ENCODE measurements around the gene CA7. TPM values are rescaled to one million over a fixed set of nuclear protein-coding genes. Genes with fewer than 3 reads are reported as not detected.

CA7 gene
- total RNA-seq, 4 donors from 2014 or later: not detected

DNA sequence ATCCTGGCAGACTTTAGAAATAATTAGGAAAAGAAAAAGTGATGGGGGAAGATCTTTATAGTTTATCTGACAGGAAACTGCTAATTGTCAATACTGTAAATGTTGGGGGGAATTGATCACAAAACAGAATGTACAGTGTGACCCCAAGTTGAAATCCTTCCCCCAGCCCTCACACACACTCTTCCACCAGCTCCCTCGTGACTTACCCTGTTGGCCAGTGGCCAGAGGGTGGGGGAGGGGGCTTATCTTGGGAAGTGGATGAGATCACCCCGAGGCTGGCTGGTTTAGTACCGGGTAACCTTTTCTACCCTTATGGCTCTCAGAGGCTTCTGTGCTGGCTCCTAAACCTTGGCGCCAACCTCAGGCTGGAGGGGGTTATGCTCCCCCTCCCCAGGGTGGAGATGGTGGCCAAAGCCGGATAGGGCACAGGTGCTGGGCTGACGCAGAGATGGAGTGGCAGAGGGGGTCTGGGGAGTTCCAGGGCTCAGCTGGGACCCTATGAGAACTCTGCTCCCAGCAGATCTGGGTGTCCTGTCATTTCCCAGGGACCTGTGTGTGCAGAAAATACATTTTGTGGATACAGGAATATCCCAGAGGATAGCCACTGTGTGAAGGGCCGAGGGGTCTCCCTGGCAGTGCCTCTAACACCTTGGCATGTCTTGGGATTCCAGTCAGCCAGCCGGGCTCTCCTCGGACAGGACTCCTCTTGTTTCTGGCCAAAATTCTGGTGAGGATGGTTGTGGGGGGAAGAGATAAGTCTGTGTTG lies 55.9 kb downstream of the CA7 start:
- TF ChIP-seq, protein P1, sequence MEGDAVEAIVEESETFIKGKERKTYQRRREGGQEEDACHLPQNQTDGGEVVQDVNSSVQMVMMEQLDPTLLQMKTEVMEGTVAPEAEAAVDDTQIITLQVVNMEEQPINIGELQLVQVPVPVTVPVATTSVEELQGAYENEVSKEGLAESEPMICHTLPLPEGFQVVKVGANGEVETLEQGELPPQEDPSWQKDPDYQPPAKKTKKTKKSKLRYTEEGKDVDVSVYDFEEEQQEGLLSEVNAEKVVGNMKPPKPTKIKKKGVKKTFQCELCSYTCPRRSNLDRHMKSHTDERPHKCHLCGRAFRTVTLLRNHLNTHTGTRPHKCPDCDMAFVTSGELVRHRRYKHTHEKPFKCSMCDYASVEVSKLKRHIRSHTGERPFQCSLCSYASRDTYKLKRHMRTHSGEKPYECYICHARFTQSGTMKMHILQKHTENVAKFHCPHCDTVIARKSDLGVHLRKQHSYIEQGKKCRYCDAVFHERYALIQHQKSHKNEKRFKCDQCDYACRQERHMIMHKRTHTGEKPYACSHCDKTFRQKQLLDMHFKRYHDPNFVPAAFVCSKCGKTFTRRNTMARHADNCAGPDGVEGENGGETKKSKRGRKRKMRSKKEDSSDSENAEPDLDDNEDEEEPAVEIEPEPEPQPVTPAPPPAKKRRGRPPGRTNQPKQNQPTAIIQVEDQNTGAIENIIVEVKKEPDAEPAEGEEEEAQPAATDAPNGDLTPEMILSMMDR (IDR thresholded peaks at IDR 0.05): no peak
- ATAC-seq (ENCODE audit: low FRiP score) (peak; percentile 66), DNase-seq (ENCODE audit: low spot score) (peak; percentile 86)

DNA sequence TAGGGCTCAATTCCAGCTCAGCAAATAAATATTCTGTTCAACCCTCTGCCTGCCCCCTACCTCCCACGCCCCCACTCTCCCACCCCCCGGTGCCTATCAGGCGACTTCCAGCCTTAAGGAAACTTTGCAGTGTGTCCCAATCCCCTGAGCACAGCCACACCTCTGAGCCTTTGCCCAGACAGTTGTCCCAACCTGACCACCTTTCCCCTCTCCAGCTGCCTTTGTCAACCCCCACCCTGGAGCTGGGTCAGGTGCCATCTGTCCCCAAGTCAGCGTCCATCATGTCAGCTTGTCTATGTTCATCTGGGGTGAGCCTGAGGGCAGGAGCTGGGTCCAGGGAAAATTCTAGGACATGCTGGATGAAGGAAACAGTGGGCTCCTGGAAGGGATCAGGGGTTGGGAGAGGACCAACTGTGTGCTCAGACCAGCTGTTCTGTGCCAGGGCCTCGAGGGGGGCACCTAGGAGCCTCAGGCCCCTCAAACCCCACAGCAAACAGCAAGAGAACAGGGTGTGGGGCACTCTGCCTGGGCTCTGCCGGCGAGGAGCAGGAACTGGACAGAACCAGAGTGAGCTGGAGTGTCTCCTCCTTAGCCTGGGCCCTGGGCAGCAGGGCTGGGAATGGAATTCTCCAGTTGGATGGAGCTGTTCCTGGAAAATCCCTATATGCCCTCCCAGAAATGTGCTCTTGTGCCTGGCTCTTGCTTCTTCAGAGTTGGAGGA lies 56.7 kb downstream of the CA7 start:
- DNase-seq (ENCODE audit: low spot score) (no peak), ATAC-seq (ENCODE audit: low FRiP score) (peak; percentile 43)

DNA sequence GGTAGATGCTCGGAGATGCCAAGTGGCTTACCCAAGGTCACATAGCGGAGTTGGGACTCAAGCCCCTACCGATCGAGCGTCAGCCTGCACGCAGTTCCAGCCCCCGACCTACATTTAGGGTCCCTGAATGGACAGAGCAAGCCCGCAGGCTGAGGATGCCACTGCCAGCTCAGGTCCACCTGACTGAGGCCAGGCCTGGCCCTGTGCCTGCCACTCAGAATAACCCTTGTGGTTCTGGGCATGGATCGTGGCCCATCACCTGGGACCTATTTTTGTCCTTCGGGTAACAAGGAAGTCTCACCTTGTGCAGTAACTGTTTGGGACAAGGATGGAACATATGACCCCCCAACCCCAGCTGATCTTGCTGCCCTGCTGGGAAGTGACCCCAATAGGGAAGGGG lies 57.4 kb downstream of the CA7 start:
- TF ChIP-seq, protein P1 (IDR thresholded peaks at IDR 0.05): no peak
- no peak for DNase-seq (ENCODE audit: low spot score)

More for the DNA sequence above, 56.7 kb downstream of the CA7 start:
- TF ChIP-seq, protein P1 (IDR thresholded peaks at IDR 0.05): no peak

DNA sequence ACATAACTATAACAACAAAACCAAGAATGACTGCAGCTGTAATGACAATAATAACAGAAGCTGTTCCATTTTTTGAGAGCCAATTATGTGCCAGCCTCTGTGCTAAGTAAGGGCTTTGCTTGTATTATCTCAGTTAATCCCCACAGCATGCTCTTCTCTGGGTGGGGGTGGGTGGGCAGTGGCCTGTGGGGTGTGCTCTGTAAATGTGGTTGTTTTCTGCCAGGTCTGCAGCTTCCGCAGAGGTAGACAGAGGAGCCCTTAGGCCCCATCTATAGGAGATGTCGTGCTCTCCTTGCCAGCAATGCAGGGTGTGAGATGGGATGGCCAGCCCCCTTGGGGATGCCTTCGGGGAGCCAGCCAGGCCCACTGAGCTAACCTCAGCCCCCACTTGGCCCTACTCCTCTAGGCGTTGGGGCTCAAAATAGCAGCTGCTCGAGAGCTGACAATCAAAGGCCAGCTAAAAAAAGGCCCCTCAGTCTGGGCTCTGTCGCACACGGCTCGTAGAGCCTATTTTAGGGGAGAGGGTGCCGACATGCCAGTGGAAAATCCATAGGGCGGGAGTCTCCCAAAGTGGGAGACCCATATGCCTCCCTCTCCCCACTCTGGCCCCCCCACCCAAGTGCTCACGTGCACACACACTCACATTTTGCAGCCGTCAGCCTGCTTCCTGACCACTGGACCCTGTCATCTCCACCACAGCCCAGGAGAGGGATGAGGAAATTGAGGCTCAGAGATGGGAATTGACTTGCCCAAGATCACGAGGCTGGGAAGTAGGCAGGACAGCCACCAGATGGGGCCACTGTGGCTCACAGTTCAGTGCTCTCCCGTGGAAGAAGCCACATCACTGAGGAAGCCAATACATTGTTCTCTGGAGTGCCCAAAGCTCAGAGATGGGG lies 58.7 kb downstream of the CA7 start:
- TF ChIP-seq, protein P1 (IDR thresholded peaks at IDR 0.05): no peak
- ATAC-seq (ENCODE audit: low FRiP score): no peak
- DNase-seq (ENCODE audit: low spot score): no peak

More for the DNA sequence above, 57.4 kb downstream of the CA7 start:
- ATAC-seq (ENCODE audit: low FRiP score): no peak

Other genes starting within 250 kb of the CA7 start
- gene CMTM3, start 239.7 kb upstream of the CA7 start, total RNA-seq: 10 to 100 TPM; 28.9 to 53.4 (median 43.5) TPM
- gene CMTM4, start 147.7 kb upstream of the CA7 start, total RNA-seq: 10 to 100 TPM; 12.6 to 29.9 (median 23.8) TPM
- gene DYNC1LI2, start 92.8 kb upstream of the CA7 start, total RNA-seq: 100 to 1,000 TPM; 120 to 199 (median 169) TPM
- gene TERB1, start 42.8 kb upstream of the CA7 start, total RNA-seq: not detected
- gene NAE1, start 13.4 kb upstream of the CA7 start, total RNA-seq: 10 to 100 TPM; 29.7 to 36.4 (median 35.3) TPM
- gene PDP2, start 36.1 kb downstream of the CA7 start, total RNA-seq: 10 to 100 TPM; 17.9 to 48.2 (median 20.5) TPM
- gene CDH16, start 74.5 kb downstream of the CA7 start, total RNA-seq: not detected
- 10 to 100 TPM in 3 of 4 donors, 1 to 10 TPM in 1; 3.8 to 21.0 (median 11.9) TPM for gene RRAD, start 81.1 kb downstream of the CA7 start, total RNA-seq
- gene CIAO2B, start 90.0 kb downstream of the CA7 start, total RNA-seq: 10 to 100 TPM; 50.4 to 86.8 (median 70.4) TPM
- 10 to 100 TPM; 25.1 to 34.3 (median 28.1) TPM for gene CES2, start 91.1 kb downstream of the CA7 start, total RNA-seq
- gene CES3, start 116.9 kb downstream of the CA7 start, total RNA-seq: 1 to 10 TPM in 1 of 4 donors, under 1 TPM in 3; 0.31 to 1.6 (median 0.84) TPM
- gene CES4A, start 144.2 kb downstream of the CA7 start, total RNA-seq: 10 to 100 TPM in 3 of 4 donors, 1 to 10 TPM in 1; 4.4 to 48.1 (median 14.3) TPM
- gene CBFB, start 184.7 kb downstream of the CA7 start, total RNA-seq: 10 to 100 TPM; 30.3 to 77.6 (median 35.4) TPM